Epithelial cell of esophagus (primary cell): Measurements from ENCODE around the gene ANKRD66.
A peak's percentile ranks its signal among the peaks of the same experiment; 100 is the strongest.

Experiments used
- DNase-seq: peaks from one replicate; pipeline ENCODE4 v3.0.0; 2010; ENCODE audit warnings: low read depth
- H3K4me3 ChIP-seq: 2 replicates; pipeline ENCODE4 v1.5.1; 2011; ENCODE audit warnings: mild to moderate bottlenecking, low read length, control low read depth
- CTCF ChIP-seq: IDR thresholded peaks from 2 replicates; pipeline ENCODE4 v1.5.1; 2011; ENCODE audit warnings: low read depth, mild to moderate bottlenecking, low read length, control low read depth, inconsistent platforms; ENCODE audit not compliant: insufficient read depth; ENCODE audit errors: missing control alignments

Gene ANKRD66

GRCh38 chr6:46746696-46747095 lies at the start of gene ANKRD66:
Gene ANKRD66, plus strand, starts transcription at chr6:46746933. Its CDS starts 5,016 bp downstream, at chr6:46751949.
- TF ChIP-seq CTCF: no peak
- no peak within 1 kb of the TSS for H3K4me3 ChIP-seq
- no peak for DNase-seq

GRCh38 chr6:46699970-46700369 lies 46.8 kb upstream of the ANKRD66 start:
- no peak for TF ChIP-seq CTCF
- H3K4me3 ChIP-seq: no peak overlapping the region
- DNase-seq: no peak

GRCh38 chr6:46704562-46704961 lies 42.2 kb upstream of the ANKRD66 start:
- no peak overlapping the region for H3K4me3 ChIP-seq
- peak; percentile 65 for DNase-seq
- TF ChIP-seq CTCF: peak; percentile 41

GRCh38 chr6:46706464-46706863 lies 40.3 kb upstream of the ANKRD66 start:
- no peak for TF ChIP-seq CTCF
- no peak overlapping the region for H3K4me3 ChIP-seq
- peak; percentile 23 for DNase-seq

GRCh38 chr6:46711491-46711890 lies 35.2 kb upstream of the ANKRD66 start:
- no peak for TF ChIP-seq CTCF
- H3K4me3 ChIP-seq: no peak overlapping the region
- DNase-seq: no peak

- no peak overlapping the region for H3K4me3 ChIP-seq
- DNase-seq: peak; percentile 83
- TF ChIP-seq CTCF: no peak
Measured at GRCh38 chr6:46715141-46715540, 31.6 kb upstream of the ANKRD66 start.

- peak; percentile 96 for DNase-seq
- H3K4me3 ChIP-seq: no peak overlapping the region
- TF ChIP-seq CTCF: no peak
Measured at GRCh38 chr6:46719099-46719498, 27.6 kb upstream of the ANKRD66 start.
